HepG2 (cell line): ENCODE measurements around the gene NTN5. TPM values are rescaled to one million over a fixed set of nuclear protein-coding genes. Genes with fewer than 3 reads are reported as not detected.
A peak's percentile ranks its signal among the peaks of the same experiment; 100 is the strongest.

Experiments used
- EP300 ChIP-seq, 3 experiments: sonication (generic) in 1 of 3; formaldehyde crosslinking in 1 of 3; IDR thresholded peaks; 2 replicates each; pipeline versions ENCODE4 v1.5.1 to v1.6.1; 2011 to 2020; ENCODE audit warnings: low read depth in 2 of 3, low read length in 2 of 3, borderline replicate concordance in 1 of 3, improper control_type of control experiment in 1 of 3, mild to moderate bottlenecking in 1 of 3, missing genetic modification reagents in 1 of 3, moderate library complexity in 1 of 3
- GABPB1 ChIP-seq: IDR thresholded peaks from 2 replicates; pipeline ENCODE4 v1.6.1; 2016; ENCODE audit warnings: mild to moderate bottlenecking, missing genetic modification reagents, moderate library complexity, missing compliant biosample characterization
- KDM2A ChIP-seq: sonication (generic); formaldehyde crosslinking; IDR thresholded peaks from 2 replicates; pipeline ENCODE4 v1.4.0; 2020; ENCODE audit warnings: low read depth, missing genetic modification reagents, borderline replicate concordance
- KLF13 ChIP-seq: sonication (generic); formaldehyde crosslinking; IDR thresholded peaks from 2 replicates; pipeline ENCODE4 v1.4.0; 2020; ENCODE audit warnings: mild to moderate bottlenecking, missing genetic modification reagents
- MED13 ChIP-seq: sonication (generic); formaldehyde crosslinking; IDR thresholded peaks from 2 replicates; pipeline ENCODE4 v1.5.0; 2020; ENCODE audit warnings: missing genetic modification reagents
- NR2F2 ChIP-seq: IDR thresholded peaks from 2 replicates; pipeline ENCODE4 v1.6.1; 2012; ENCODE audit warnings: low read depth, inconsistent platforms, borderline replicate concordance
- NR2F6 ChIP-seq, 2 experiments: IDR thresholded peaks; 2 replicates each; pipeline ENCODE4 v1.6.1; 2016; ENCODE audit warnings: antibody characterized with exemption in 1 of 2, mild to moderate bottlenecking in 1 of 2
- PRPF4 ChIP-seq: fragments of 200-400 bp; formaldehyde crosslinking; IDR thresholded peaks from 2 replicates; pipeline ENCODE4 v1.6.1; 2016; ENCODE audit warnings: low read length, low read depth; ENCODE audit not compliant: poor library complexity, severe bottlenecking
- RXRA ChIP-seq: sonication (generic); formaldehyde crosslinking; IDR thresholded peaks from 2 replicates; pipeline ENCODE4 v1.5.1; 2020; ENCODE audit warnings: missing genetic modification reagents
- SMARCC2 ChIP-seq: fragments of 450-650 bp; IDR thresholded peaks from 2 replicates; pipeline ENCODE4 v1.6.1; 2017; ENCODE audit warnings: antibody characterized with exemption, mild to moderate bottlenecking
- SOX5 ChIP-seq: IDR thresholded peaks from 2 replicates; pipeline ENCODE4 v1.6.1; 2016; ENCODE audit warnings: borderline replicate concordance
- TBL1XR1 ChIP-seq: fragments of 150-350 bp; IDR thresholded peaks from 2 replicates; pipeline ENCODE4 v1.6.1; 2014; ENCODE audit warnings: borderline replicate concordance, low read length; ENCODE audit not compliant: partially characterized antibody
- ZNF20 ChIP-seq: sonication (generic); formaldehyde crosslinking; IDR thresholded peaks from 2 replicates; pipeline ENCODE4 v1.4.0; 2020; ENCODE audit warnings: mild to moderate bottlenecking, moderate library complexity, missing genetic modification reagents
- ZNF484 ChIP-seq: sonication (generic); formaldehyde crosslinking; IDR thresholded peaks from 2 replicates; pipeline ENCODE4 v1.5.1; 2020; ENCODE audit warnings: mild to moderate bottlenecking, low read depth, missing genetic modification reagents, borderline replicate concordance
- ZNF629 ChIP-seq: sonication (generic); formaldehyde crosslinking; conservative IDR thresholded peaks from 2 replicates; pipeline ENCODE4 v1.5.0; 2020; ENCODE audit warnings: missing genetic modification reagents
- ZNF720 ChIP-seq: sonication (generic); formaldehyde crosslinking; IDR thresholded peaks from 2 replicates; pipeline ENCODE4 v1.4.0; 2020; ENCODE audit warnings: missing genetic modification reagents
- ZNF746 ChIP-seq: sonication (generic); formaldehyde crosslinking; IDR thresholded peaks from 2 replicates; pipeline ENCODE4 v1.8.0; 2022; ENCODE audit warnings: mild to moderate bottlenecking, missing genetic modification reagents
- ZNF775 ChIP-seq: sonication (generic); formaldehyde crosslinking; IDR thresholded peaks from 2 replicates; pipeline ENCODE4 v1.4.0; 2020; ENCODE audit warnings: missing genetic modification reagents, mild to moderate bottlenecking, moderate library complexity, borderline replicate concordance
- ZNF841 ChIP-seq: sonication (generic); formaldehyde crosslinking; IDR thresholded peaks from 2 replicates; pipeline ENCODE4 v1.8.1; 2023; ENCODE audit warnings: missing genetic modification reagents, borderline replicate concordance
- ZSCAN21 ChIP-seq: sonication (generic); formaldehyde crosslinking; IDR thresholded peaks from 2 replicates; pipeline ENCODE4 v1.8.0; 2022; ENCODE audit warnings: mild to moderate bottlenecking, missing genetic modification reagents, moderate library complexity, borderline replicate concordance
- polyA plus RNA-seq, 8 experiments: library from polyadenylated mRNA; depleted of rRNA in 3 of 8; stranded (reverse) in 7 of 8; unstranded in 1 of 8; fragments of >200 nt; fragmentation: Illumina TruSeq in 4 of 8; extraction: Trizol in 4 of 8; gene quantifications; 2 replicates each; pipeline versions ENCODE4 v1.2.1 to v1.2.3, GENCODE V29; 2011 to 2016; ENCODE audit warnings: low read depth in 4 of 8, missing spikeins in 1 of 8, mixed read lengths in 1 of 8; ENCODE audit not compliant: insufficient read depth in 1 of 8
- total RNA-seq, 5 experiments: library from RNA; depleted of rRNA; stranded (reverse); fragments of >200 nt; fragmentation: Illumina TruSeq; extraction: Trizol; gene quantifications; 2 replicates each; pipeline ENCODE4 v1.2.3, GENCODE V29; 2016; ENCODE audit warnings: low read depth in 1 of 5
- TF ChIP-seq, protein P1 (sequence below): sonication (generic); formaldehyde crosslinking; IDR thresholded peaks from 2 replicates; pipeline ENCODE4 v1.4.0; 2020; ENCODE audit warnings: missing genetic modification reagents
- TF ChIP-seq, protein P2 (sequence below): sonication (generic); formaldehyde crosslinking; IDR thresholded peaks from 2 replicates; pipeline ENCODE4 v1.5.1; 2020; ENCODE audit warnings: mild to moderate bottlenecking, missing genetic modification reagents, borderline replicate concordance

The NTN5 gene
- total and polyA plus RNA-seq, 2 of the 13 experiments (the other 11 are each of a cell fraction or from before 2014, with no cell fraction given), result 0.05 TPM; not detected in 1

DNA sequence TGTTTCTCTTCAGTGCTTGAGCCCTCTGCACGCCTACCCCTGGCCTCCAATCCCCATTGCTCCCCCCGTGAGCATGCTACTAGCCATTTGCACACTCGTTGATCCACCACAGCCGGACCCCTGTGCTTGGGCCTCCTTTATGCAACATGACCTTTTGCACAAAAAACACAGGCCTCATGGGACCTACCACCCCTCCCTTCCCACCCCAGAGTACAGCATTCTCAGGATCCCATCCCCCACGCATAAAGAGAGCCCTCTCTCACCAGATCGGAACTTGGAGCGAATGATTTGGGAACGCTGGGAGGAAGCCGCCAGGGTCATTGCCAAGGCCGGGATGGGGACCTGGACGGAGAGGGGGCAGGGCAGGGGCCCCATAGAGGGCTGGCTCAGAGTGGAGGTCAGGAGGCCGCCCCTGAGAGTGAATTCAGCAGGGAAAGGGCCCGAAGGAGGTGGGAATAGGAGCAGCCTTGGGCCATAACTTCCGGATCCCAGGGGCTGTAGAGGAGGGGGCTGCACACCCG, 46.0 kb upstream of the NTN5 start (continued):
- TF ChIP-seq NR2F2 (peak; percentile 53; the same call in 1 of the 2 replicates), ZNF746 (CRISPR knock-in tag) (peak; percentile 86), ZNF484 (no peak), NR2F6 (IDR thresholded peaks at IDR 0.05) (peak; percentile 84), NR2F6 (CRISPR knock-in tag; IDR thresholded peaks at IDR 0.05) (peak; percentile 88), ZNF841 (CRISPR knock-in tag) (no peak), PRPF4 (peak; percentile 80), ZNF20 (CRISPR knock-in tag) (no peak), SMARCC2 (no peak), GABPB1 (peak; percentile 33; the same call in 1 of the 2 replicates), ZSCAN21 (CRISPR knock-in tag) (0 out of 2 replicates have a peak, but pooled peaks have one; percentile 44), SOX5 (CRISPR knock-in tag) (peak; percentile 51; the same call in 1 of the 2 replicates), KLF13 (CRISPR knock-in tag) (no peak), TBL1XR1 (peak; percentile 95), MED13 (CRISPR knock-in tag) (0 out of 2 replicates have a peak, but pooled peaks have one; percentile 33), RXRA (CRISPR knock-in tag) (peak; percentile 97), EP300 (IDR thresholded peaks at IDR 0.05; ENCODE audit: low read depth in 2 of 2, low read length in 2 of 2) (peak in 1 of 2 experiments; percentile 66; a peak in 1 of 4 replicates), EP300 (CRISPR knock-in tag; IDR thresholded peaks at IDR 0.05; ENCODE audit: borderline replicate concordance) (peak; percentile 72), ZNF720 (CRISPR knock-in tag) (no peak), ZNF629 (CRISPR knock-in tag) (peak; percentile 3; the same call in 1 of the 2 replicates), ZNF775 (CRISPR knock-in tag) (no peak), KDM2A (CRISPR knock-in tag) (no peak; the same call in 1 of the 2 replicates)
- TF ChIP-seq, protein P1, sequence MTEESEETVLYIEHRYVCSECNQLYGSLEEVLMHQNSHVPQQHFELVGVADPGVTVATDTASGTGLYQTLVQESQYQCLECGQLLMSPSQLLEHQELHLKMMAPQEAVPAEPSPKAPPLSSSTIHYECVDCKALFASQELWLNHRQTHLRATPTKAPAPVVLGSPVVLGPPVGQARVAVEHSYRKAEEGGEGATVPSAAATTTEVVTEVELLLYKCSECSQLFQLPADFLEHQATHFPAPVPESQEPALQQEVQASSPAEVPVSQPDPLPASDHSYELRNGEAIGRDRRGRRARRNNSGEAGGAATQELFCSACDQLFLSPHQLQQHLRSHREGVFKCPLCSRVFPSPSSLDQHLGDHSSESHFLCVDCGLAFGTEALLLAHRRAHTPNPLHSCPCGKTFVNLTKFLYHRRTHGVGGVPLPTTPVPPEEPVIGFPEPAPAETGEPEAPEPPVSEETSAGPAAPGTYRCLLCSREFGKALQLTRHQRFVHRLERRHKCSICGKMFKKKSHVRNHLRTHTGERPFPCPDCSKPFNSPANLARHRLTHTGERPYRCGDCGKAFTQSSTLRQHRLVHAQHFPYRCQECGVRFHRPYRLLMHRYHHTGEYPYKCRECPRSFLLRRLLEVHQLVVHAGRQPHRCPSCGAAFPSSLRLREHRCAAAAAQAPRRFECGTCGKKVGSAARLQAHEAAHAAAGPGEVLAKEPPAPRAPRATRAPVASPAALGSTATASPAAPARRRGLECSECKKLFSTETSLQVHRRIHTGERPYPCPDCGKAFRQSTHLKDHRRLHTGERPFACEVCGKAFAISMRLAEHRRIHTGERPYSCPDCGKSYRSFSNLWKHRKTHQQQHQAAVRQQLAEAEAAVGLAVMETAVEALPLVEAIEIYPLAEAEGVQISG (CRISPR knock-in tag), result peak; percentile 38; the same call in 1 of the 2 replicates
- TF ChIP-seq, protein P2, sequence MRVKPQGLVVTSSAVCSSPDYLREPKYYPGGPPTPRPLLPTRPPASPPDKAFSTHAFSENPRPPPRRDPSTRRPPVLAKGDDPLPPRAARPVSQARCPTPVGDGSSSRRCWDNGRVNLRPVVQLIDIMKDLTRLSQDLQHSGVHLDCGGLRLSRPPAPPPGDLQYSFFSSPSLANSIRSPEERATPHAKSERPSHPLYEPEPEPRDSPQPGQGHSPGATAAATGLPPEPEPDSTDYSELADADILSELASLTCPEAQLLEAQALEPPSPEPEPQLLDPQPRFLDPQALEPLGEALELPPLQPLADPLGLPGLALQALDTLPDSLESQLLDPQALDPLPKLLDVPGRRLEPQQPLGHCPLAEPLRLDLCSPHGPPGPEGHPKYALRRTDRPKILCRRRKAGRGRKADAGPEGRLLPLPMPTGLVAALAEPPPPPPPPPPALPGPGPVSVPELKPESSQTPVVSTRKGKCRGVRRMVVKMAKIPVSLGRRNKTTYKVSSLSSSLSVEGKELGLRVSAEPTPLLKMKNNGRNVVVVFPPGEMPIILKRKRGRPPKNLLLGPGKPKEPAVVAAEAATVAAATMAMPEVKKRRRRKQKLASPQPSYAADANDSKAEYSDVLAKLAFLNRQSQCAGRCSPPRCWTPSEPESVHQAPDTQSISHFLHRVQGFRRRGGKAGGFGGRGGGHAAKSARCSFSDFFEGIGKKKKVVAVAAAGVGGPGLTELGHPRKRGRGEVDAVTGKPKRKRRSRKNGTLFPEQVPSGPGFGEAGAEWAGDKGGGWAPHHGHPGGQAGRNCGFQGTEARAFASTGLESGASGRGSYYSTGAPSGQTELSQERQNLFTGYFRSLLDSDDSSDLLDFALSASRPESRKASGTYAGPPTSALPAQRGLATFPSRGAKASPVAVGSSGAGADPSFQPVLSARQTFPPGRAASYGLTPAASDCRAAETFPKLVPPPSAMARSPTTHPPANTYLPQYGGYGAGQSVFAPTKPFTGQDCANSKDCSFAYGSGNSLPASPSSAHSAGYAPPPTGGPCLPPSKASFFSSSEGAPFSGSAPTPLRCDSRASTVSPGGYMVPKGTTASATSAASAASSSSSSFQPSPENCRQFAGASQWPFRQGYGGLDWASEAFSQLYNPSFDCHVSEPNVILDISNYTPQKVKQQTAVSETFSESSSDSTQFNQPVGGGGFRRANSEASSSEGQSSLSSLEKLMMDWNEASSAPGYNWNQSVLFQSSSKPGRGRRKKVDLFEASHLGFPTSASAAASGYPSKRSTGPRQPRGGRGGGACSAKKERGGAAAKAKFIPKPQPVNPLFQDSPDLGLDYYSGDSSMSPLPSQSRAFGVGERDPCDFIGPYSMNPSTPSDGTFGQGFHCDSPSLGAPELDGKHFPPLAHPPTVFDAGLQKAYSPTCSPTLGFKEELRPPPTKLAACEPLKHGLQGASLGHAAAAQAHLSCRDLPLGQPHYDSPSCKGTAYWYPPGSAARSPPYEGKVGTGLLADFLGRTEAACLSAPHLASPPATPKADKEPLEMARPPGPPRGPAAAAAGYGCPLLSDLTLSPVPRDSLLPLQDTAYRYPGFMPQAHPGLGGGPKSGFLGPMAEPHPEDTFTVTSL (CRISPR knock-in tag), result peak; percentile 64; the same call in 1 of the 2 replicates
